Measurements from ENCODE around the gene SNX8.
"Not testable (repeated sequence)": the region's sequence is repeated elsewhere in the genome, so short reads cannot be mapped to it uniquely, and the experiment has no call there.

- TF ChIP-seq, protein P1, sequence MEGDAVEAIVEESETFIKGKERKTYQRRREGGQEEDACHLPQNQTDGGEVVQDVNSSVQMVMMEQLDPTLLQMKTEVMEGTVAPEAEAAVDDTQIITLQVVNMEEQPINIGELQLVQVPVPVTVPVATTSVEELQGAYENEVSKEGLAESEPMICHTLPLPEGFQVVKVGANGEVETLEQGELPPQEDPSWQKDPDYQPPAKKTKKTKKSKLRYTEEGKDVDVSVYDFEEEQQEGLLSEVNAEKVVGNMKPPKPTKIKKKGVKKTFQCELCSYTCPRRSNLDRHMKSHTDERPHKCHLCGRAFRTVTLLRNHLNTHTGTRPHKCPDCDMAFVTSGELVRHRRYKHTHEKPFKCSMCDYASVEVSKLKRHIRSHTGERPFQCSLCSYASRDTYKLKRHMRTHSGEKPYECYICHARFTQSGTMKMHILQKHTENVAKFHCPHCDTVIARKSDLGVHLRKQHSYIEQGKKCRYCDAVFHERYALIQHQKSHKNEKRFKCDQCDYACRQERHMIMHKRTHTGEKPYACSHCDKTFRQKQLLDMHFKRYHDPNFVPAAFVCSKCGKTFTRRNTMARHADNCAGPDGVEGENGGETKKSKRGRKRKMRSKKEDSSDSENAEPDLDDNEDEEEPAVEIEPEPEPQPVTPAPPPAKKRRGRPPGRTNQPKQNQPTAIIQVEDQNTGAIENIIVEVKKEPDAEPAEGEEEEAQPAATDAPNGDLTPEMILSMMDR (IDR thresholded peaks at IDR 0.05 in 2 of 3, conservative IDR thresholded peaks at IDR 0.05 in 1 of 3; ENCODE audit: insufficient read depth in 2 of 3, low read depth in 1 of 3, low read length in 3 of 3) = not testable (repeated sequence)
- TF ChIP-seq PREB (CRISPR knock-in tag; IDR thresholded peaks at IDR 0.05); FOXM1 (IDR thresholded peaks at IDR 0.05; ENCODE audit: low read depth); FOXM1 (CRISPR knock-in tag; IDR thresholded peaks at IDR 0.05; ENCODE audit: low read depth); POLR2AphosphoS5 (IDR thresholded peaks at IDR 0.05; ENCODE audit: control insufficient read depth, insufficient read depth, low read depth, low read length); KDM4B (IDR thresholded peaks at IDR 0.05; ENCODE audit: borderline replicate concordance in 2 of 2, low read depth in 1 of 2): not testable (repeated sequence)
- TF ChIP-seq, protein P2, sequence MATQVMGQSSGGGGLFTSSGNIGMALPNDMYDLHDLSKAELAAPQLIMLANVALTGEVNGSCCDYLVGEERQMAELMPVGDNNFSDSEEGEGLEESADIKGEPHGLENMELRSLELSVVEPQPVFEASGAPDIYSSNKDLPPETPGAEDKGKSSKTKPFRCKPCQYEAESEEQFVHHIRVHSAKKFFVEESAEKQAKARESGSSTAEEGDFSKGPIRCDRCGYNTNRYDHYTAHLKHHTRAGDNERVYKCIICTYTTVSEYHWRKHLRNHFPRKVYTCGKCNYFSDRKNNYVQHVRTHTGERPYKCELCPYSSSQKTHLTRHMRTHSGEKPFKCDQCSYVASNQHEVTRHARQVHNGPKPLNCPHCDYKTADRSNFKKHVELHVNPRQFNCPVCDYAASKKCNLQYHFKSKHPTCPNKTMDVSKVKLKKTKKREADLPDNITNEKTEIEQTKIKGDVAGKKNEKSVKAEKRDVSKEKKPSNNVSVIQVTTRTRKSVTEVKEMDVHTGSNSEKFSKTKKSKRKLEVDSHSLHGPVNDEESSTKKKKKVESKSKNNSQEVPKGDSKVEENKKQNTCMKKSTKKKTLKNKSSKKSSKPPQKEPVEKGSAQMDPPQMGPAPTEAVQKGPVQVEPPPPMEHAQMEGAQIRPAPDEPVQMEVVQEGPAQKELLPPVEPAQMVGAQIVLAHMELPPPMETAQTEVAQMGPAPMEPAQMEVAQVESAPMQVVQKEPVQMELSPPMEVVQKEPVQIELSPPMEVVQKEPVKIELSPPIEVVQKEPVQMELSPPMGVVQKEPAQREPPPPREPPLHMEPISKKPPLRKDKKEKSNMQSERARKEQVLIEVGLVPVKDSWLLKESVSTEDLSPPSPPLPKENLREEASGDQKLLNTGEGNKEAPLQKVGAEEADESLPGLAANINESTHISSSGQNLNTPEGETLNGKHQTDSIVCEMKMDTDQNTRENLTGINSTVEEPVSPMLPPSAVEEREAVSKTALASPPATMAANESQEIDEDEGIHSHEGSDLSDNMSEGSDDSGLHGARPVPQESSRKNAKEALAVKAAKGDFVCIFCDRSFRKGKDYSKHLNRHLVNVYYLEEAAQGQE (IDR thresholded peaks at IDR 0.05; ENCODE audit: borderline replicate concordance) = not testable (repeated sequence)
- TF ChIP-seq, protein P2 (CRISPR knock-in tag; IDR thresholded peaks at IDR 0.05; ENCODE audit: low read depth) = not testable (repeated sequence)
Measured at GRCh38 chr7:2347351-2348063, 33.3 kb upstream of the SNX8 start.

Measured in K562 (cell line).